ENCODE results near the gene NRL. TPM values are rescaled to one million over a fixed set of nuclear protein-coding genes. Genes with fewer than 3 reads are reported as not detected.

The NRL gene
- total and polyA plus RNA-seq, 4 donors = 2.7 to 5.4 (median 3.1) TPM

GRCh38 chr14:24160499-24160849 is 45.7 kb upstream of the NRL start:
- peak overlapping the region; percentile 65 to 69 for H3K27ac ChIP-seq (ENCODE audit: low read depth in 1 of 2, low read length in 1 of 2)
- no peaks in the 10 kb centered on the region for H3K9me3 ChIP-seq (ENCODE audit: control insufficient read depth in 4 of 4, insufficient read depth in 3 of 4, low read length in 3 of 4)
- H3K4me3 ChIP-seq = no peak overlapping the region
- WGBS, 2 donors = 96 to 98% methylated on average over 4 of the region's 4 CpGs
- ATAC-seq (ENCODE audit: insufficient read depth, low FRiP score) = no peak
- peaks cover 0 to 15% (median 8%) of the 10 kb centered on the region in 5 donors for H3K4me1 ChIP-seq (ENCODE audit: control insufficient read depth in 5 of 5, insufficient read depth in 5 of 5, low read length in 5 of 5)
- peaks cover 25 to 57% (median 42%) of the 10 kb centered on the region in 4 donors for H3K36me3 ChIP-seq (ENCODE audit: control insufficient read depth in 4 of 4, insufficient read depth in 4 of 4, low read length in 4 of 4)
- H3K27me3 ChIP-seq (ENCODE audit: control insufficient read depth in 3 of 3, insufficient read depth in 3 of 3, low read length in 2 of 3) = no peaks in the 10 kb centered on the region
- TF ChIP-seq CTCF (IDR thresholded peaks at IDR 0.05; ENCODE audit: control extremely low read depth, extremely low read depth) = no peak
- H3K9ac ChIP-seq (ENCODE audit: insufficient read depth in 1 of 2, low read length in 2 of 2) = no peak overlapping the region
- no peak for DNase-seq

- ATAC-seq (ENCODE audit: insufficient read depth, low FRiP score) (no peak), DNase-seq (no peak)
- peak overlapping the region; percentile 65 to 69 for H3K27ac ChIP-seq (ENCODE audit: low read depth in 1 of 2, low read length in 1 of 2)
- H3K9me3 ChIP-seq (ENCODE audit: control insufficient read depth in 4 of 4, insufficient read depth in 3 of 4, low read length in 3 of 4) = no peaks in the 10 kb centered on the region
- H3K9ac ChIP-seq (ENCODE audit: insufficient read depth in 1 of 2, low read length in 2 of 2) = no peak overlapping the region
- 91 to 93% methylated on average over 11 of the region's 11 CpGs for WGBS, 2 donors
- no peak overlapping the region for H3K4me3 ChIP-seq
- TF ChIP-seq CTCF (IDR thresholded peaks at IDR 0.05; ENCODE audit: control extremely low read depth, extremely low read depth) = no peak
- peaks cover 0 to 15% (median 8%) of the 10 kb centered on the region in 5 donors for H3K4me1 ChIP-seq (ENCODE audit: control insufficient read depth in 5 of 5, insufficient read depth in 5 of 5, low read length in 5 of 5)
- peaks cover 25 to 57% (median 40%) of the 10 kb centered on the region in 4 donors for H3K36me3 ChIP-seq (ENCODE audit: control insufficient read depth in 4 of 4, insufficient read depth in 4 of 4, low read length in 4 of 4)
- no peaks in the 10 kb centered on the region for H3K27me3 ChIP-seq (ENCODE audit: control insufficient read depth in 3 of 3, insufficient read depth in 3 of 3, low read length in 2 of 3)
Measured at GRCh38 chr14:24159777-24160498, 45.2 kb upstream of the NRL start.

GRCh38 chr14:24157331-24157730 is 42.6 kb upstream of the NRL start:
- Histone ChIP-seq H3K9ac (ENCODE audit: insufficient read depth in 1 of 2, low read length in 2 of 2) (no peak overlapping the region), H3K36me3 (ENCODE audit: control insufficient read depth in 4 of 4, insufficient read depth in 4 of 4, low read length in 4 of 4) (peaks cover 21 to 36% (median 29%) of the 10 kb centered on the region in 4 donors), H3K27ac (ENCODE audit: low read depth in 1 of 2, low read length in 1 of 2) (no peak overlapping the region), H3K27me3 (ENCODE audit: control insufficient read depth in 3 of 3, insufficient read depth in 3 of 3, low read length in 2 of 3) (no peaks in the 10 kb centered on the region), H3K4me3 (no peak overlapping the region), H3K9me3 (ENCODE audit: control insufficient read depth in 4 of 4, insufficient read depth in 3 of 4, low read length in 3 of 4) (no peaks in the 10 kb centered on the region), H3K4me1 (ENCODE audit: control insufficient read depth in 5 of 5, insufficient read depth in 5 of 5, low read length in 5 of 5) (peaks cover 0 to 15% (median 6%) of the 10 kb centered on the region in 5 donors)
- TF ChIP-seq CTCF (IDR thresholded peaks at IDR 0.05; ENCODE audit: control extremely low read depth, extremely low read depth) = no peak
- ATAC-seq (ENCODE audit: insufficient read depth, low FRiP score) (no peak), DNase-seq (no peak)
- WGBS, 2 donors = 94 to 95% methylated on average over 12 of the region's 12 CpGs

Measured in lung (tissue), 12 donors.